ENCODE measurements around the gene IFITM1.

- TF ChIP-seq CTCF (conservative IDR thresholded peaks at IDR 0.05; ENCODE audit: low read length) (no peak), EZH2phosphoT487 (IDR thresholded peaks at IDR 0.05; ENCODE audit: borderline replicate concordance, low read depth, low read length) (no peak)
Observed at GRCh38 chr11:327581-327923, 13.7 kb downstream of the IFITM1 start.

Data from OCI-LY7 (cell line).